GM19324 (cell line): Measurements from ENCODE around the gene MORC4.
A peak's percentile ranks its signal among the peaks of the same experiment; 100 is the strongest.

Source experiments
- ATAC-seq: cut with Tn5 transposase; IDR thresholded peaks from one replicate; pipeline ENCODE4 v1.9.1; 2021; ENCODE audit warnings: mild to moderate bottlenecking, moderate library complexity; ENCODE audit not compliant: unreplicated experiment, low FRiP score

Gene MORC4

DNA sequence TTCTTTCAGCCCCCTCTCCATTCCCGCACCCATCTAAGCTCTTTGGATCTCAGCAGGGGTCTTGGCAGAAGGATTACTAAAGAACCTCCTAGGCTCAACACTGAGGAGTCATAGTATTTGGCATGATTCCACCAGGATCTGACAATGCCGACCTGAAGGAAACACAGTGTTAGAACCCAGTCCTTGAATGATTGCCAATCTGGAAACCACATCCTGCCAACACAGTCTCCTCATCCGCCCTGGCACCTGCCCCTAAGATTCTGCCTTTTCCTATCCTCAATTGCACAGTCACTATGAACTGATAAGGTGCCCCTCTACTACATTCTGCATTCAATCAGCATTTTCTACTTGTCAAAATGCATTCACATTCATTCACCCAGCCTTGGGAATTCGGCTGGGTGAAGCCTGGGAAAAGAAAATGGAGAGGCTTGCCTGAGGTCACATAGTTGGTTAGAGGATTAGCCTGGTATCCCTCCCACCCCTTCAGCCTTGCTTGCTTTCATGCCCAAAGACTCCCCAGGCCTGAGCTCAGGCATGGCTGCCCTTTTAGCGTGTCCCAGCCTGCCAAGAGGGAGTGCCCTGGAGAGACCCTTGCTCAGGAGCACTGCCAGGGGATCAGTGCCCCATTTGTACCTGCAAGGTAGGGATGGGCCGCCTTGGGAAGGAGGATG, 82.0 kb downstream of the MORC4 start:
- no peak for ATAC-seq

GRCh38 chrX:106912864-106913263, 87.1 kb downstream of the MORC4 start:
- ATAC-seq, result no peak

DNA sequence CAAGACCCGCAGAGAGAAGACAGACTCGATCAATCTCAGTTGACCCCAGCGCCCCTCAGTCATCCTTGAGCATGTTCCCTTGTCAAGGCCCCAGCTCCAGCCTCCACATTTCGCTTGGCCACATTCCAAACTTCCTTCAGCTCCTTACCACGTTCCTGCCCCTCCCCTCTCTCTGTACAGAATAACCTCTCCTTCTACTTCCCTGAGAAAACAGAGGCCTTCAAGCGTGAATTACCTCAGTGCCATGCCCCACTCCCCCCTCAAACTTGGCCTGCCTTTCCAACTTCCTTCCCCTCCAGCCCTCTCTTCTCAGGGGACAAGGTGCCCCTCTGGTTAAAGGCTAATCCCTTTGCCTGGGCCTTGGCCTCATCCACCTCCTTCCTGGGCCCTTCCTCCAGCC, 93.7 kb downstream of the MORC4 start:
- no peak for ATAC-seq

- ATAC-seq, result no peak
These were observed 94.8 kb downstream of the MORC4 start for GRCh38 chrX:106905064-106905708.

GRCh38 chrX:106903856-106904528, 96.0 kb downstream of the MORC4 start:
- ATAC-seq, result no peak

- no peak for ATAC-seq
These were observed 96.7 kb downstream of the MORC4 start, which contains the start of gene RIPPLY1 for GRCh38 chrX:106903291-106903824. Gene RIPPLY1 (minus strand): TSS chrX:106903341. CDS start chrX:106903287, 54 bp downstream.

DNA sequence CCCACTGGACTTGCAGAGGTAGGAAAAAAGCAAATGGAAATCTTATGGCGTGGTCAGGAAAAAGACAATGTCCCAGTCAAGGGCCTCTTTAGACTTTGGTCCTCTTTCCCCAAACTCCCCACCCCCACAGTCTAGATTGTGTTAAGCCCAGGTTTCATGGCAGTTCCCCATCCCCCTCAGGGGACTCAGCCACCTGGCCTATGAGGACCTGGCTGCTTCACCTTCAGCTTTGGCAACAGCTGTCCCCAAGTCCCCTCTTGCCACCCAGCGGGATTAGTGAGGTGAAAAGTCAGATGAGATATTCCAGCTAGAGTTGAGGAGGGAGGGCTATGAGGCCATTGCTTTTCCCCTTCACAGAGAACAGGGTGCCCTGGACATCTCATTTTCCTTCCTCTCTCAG, 97.3 kb downstream of the MORC4 start:
- no peak for ATAC-seq

DNA sequence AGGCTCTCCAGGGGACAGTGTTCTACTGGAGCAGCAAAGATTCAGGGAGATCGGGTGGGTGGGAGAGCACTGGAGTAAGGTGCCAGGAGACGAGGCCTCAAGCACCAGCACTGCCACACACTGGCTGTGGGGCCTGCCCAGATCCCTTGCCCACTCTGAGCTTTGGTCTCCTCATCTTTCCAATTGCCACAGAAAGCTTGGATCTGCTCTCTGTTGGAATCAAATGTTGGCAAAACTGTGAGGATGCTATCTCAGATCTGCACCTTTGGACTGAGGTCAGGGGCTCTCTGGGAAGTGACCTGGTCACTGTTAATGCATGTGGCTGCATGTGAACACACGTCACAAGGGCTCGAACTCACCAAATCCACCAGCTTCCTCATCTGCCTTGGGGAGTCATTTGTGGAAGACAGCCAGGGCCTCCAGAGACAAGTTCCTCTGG, 98.2 kb downstream of the MORC4 start:
- no peak for ATAC-seq

GRCh38 chrX:106901341-106901740, 98.7 kb downstream of the MORC4 start:
- no peak for ATAC-seq

- no peak for ATAC-seq
These were observed 100.2 kb downstream of the MORC4 start for GRCh38 chrX:106899841-106900240.

- ATAC-seq, result no peak
These were observed 100.7 kb downstream of the MORC4 start for GRCh38 chrX:106899276-106899675.

DNA sequence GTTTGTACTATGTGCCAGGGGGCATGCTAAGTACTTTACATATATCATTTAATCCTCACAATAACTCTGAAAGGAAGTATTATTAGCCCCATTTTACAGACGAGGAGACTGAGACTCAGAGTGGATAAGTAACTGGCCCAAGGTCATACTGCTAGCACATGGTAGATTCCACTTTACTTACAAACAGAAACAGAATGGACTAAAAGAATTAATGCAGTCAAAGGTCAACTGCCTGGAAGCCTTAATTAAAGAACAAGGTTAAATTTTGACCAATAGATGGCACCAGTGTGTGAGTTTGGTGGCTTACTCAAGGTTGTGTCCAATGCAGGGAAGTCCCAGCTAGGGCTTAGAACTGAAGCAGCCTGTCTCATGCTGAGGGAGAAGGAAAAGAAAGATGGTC, 101.5 kb downstream of the MORC4 start:
- no peak for ATAC-seq

GRCh38 chrX:106897259-106897658, 102.8 kb downstream of the MORC4 start:
- no peak for ATAC-seq

DNA sequence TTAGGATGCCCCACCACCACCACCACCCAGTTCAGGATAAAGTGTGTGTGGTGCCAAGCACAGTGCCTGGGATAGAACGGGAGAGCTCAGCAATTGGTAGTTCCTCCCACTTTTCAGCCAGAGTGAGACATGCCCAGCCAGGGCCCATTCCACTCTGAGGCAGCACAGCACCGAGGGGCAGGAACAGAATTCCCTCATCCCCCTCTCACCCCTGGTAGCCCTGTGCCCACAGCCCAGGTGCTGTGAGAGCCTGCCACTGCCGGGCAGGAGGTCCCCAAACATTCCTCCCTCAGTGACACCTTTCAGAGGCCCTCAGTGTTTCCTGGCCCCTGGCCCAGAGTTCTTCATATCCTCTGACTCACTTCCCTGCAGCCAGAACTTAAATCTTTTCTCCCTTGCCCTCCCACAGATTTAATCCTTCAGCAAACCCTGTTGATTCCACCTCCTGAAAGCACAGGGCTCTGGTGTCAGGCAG, 105.0 kb downstream of the MORC4 start:
- no peak for ATAC-seq

- peak; percentile 63 for ATAC-seq
These were observed 105.6 kb downstream of the MORC4 start for GRCh38 chrX:106894392-106894909.

DNA sequence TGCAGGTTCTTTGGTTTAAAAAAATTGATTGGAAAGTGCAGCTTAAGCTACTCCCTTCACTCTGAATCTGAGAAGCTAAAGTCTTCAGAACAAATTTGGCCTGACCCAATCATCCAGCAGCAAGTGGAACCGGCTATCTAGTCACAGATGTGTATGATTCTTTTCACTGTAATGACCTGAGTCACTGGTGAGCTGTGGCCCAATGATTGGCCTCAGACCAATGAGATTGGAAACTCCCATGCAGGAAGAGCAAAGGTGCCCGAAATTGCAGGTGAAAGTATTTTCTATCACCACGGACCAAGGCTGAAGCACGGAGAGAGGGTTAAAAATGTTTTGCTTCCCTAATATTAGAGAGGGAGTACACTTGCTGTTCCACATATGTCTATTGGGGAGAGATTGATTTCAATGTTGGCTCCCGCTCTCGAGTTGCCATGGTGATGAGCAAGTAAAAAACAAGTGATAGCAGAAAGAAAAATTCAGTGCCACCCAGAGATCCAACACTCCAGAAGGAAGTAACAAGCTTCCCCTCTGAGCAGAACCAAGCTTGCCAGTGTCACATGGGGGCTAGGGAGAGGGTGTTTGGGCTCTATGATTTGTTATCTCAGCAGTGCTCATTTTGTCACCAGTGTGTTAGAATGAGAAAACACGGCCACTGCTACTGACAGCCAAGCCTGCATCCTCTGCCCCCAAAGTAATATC, 108.1 kb downstream of the MORC4 start:
- ATAC-seq, result no peak
